GM12891 (cell line): ENCODE measurements around the gene LARP1B.

ENCODE experiments used
- DNase-seq: peaks from one replicate; pipeline ENCODE4 v3.0.0; 2011; ENCODE audit warnings: low spot score; ENCODE audit not compliant: insufficient read length
- FAIRE-seq: peaks from 2 replicates; lab custom pipeline; 2011; peaks lifted over from hg19 to GRCh38; lab: Jason Lieb, UNC
- PAX5 ChIP-seq: IDR thresholded peaks from 2 replicates; pipeline ENCODE4 v1.6.1; 2011; ENCODE audit warnings: low read length, moderate library complexity, mild to moderate bottlenecking; ENCODE audit not compliant: insufficient read depth, severe bottlenecking
- POLR2A ChIP-seq: IDR thresholded peaks from 2 replicates; pipeline ENCODE4 v1.6.1; 2011; ENCODE audit warnings: low read depth, low read length, control low read depth
- POLR2AphosphoS5 ChIP-seq: IDR thresholded peaks from 2 replicates; pipeline ENCODE4 v1.6.1; 2011; ENCODE audit warnings: low read depth, low read length, control low read depth
- POU2F2 ChIP-seq: IDR thresholded peaks from 2 replicates; pipeline ENCODE4 v1.6.1; 2011; ENCODE audit warnings: low read depth, mild to moderate bottlenecking, control low read depth, low read length, moderate library complexity
- SPI1 ChIP-seq: IDR thresholded peaks from 2 replicates; pipeline ENCODE4 v1.6.1; 2011; ENCODE audit warnings: low read depth, low read length, control low read depth
- TAF1 ChIP-seq: IDR thresholded peaks from 2 replicates; pipeline ENCODE4 v1.6.1; 2011; ENCODE audit warnings: low read depth, low read length, control low read depth

Gene LARP1B

DNA sequence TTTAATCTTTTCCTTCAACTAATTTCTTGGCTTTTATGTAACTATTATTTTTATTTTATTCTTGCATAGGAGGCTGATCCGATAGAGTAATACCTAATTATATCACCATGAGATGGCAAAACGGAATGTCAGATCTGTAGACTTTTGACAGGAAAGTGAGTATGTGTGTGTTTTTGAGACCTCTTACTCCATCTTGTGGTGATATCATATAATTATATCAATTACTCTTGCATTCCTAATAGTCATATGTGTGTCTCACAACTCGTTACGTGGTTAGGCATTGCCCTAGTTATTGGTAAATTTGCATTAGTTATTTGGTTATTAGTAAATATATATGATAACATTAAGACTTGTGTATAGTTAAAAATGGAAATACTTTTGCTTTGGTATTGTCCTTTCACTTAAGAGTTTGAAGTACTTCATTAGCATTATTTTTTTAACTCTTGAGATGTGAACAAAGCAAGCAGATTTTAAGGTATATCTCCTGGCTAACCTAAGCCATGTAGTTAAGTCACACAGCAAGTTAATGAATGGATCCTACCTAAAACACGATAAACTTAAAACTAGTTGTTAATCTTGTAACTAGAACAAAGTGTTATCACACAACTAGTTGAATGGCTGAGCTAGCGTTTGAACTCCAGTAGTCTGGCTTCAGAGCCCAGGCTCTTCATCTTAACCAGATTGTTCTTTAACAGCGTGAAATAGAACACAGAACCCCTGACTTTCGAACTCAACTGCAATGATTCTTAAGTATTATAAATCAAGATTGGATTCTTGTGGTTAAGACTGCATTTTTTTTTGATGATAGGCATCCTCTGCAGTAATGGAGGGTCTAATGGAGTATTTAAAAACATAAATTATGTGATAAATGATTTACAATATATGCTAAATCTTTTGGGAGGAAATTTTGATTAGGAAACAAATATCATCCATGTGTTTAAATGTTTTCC is 159.4 kb downstream of the LARP1B start:
- no peak for TF ChIP-seq TAF1
- no peak for TF ChIP-seq PAX5
- TF ChIP-seq SPI1: no peak
- TF ChIP-seq POLR2A: no peak
- TF ChIP-seq POLR2AphosphoS5: no peak
- no peak for TF ChIP-seq POU2F2
- FAIRE-seq (peak; percentile 72), DNase-seq (peak; percentile 5)

DNA sequence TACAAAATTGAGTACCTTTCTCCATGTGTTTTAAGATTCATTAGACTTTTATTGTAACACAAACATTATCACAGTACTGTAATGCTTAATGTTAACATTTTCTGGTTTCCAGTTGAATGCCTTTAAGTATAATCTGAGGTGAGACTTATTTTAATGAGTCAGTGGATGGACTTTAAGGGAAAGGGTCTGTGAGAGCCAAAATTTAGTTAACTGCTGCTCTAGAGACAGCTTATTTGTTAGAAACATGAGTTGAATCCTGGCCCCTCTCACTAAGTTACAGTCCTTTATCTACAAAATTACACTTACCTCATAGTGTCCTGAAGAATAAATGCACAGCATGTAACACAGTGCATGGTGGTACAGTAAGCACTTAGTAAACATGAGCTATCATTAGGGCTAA is 160.5 kb downstream of the LARP1B start:
- TF ChIP-seq PAX5 (no peak), TAF1 (no peak), POLR2A (no peak), POU2F2 (no peak), SPI1 (no peak), POLR2AphosphoS5 (no peak)
- no peak for DNase-seq
- no peak for FAIRE-seq

DNA sequence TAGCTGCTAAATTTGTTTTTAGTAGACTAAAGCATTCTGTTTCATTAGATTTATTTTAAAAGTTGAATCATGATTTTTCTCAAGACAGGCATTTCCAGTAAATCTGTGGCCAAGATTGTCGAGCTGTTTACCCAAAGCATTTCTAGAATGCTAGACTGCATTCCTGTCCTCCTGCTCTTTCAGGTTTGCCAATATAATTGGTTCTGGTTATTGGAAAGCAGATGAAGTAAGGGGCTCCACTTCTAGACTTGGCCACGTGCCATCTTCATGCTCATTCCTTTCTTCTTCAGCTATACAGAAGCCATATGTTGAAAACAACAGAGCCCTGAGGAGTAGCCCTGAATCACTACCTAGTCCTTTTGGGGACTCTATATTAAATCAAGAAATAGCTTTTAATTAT is 164.0 kb downstream of the LARP1B start:
- FAIRE-seq (no peak), DNase-seq (no peak)
- TF ChIP-seq PAX5 (no peak), POLR2AphosphoS5 (no peak)

DNA sequence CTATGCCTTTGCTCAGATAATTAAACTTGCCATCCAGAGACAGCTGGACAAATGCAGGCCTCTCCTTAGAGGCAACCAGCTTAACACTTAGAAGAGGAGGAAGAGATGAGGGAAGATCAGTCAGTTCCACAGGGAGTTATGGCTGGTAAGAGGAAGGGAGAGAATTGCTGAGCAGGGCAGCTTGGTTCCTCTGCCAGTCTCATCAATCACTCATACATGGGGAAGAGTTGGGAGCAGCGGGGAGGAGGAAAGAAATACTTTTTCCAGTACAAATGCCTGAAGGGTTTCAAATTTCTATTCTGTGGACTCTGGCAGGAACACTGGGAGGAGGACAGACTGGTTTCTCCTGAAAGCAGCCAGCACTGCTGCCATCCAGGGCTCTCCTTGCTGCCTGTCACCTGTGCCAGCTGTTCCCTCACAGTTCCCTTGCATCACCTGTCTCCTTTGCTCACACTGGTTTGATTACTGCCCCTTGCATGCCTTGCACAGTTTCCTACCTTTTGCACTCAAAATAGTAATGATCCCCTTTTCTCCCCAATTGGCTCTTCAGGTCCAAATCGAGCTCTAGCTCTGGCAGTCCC is 167.0 kb downstream of the LARP1B start:
- FAIRE-seq: no peak
- no peak for DNase-seq
- TF ChIP-seq POLR2AphosphoS5 (no peak), POLR2A (no peak), PAX5 (no peak), SPI1 (no peak), POU2F2 (no peak), TAF1 (no peak)

DNA sequence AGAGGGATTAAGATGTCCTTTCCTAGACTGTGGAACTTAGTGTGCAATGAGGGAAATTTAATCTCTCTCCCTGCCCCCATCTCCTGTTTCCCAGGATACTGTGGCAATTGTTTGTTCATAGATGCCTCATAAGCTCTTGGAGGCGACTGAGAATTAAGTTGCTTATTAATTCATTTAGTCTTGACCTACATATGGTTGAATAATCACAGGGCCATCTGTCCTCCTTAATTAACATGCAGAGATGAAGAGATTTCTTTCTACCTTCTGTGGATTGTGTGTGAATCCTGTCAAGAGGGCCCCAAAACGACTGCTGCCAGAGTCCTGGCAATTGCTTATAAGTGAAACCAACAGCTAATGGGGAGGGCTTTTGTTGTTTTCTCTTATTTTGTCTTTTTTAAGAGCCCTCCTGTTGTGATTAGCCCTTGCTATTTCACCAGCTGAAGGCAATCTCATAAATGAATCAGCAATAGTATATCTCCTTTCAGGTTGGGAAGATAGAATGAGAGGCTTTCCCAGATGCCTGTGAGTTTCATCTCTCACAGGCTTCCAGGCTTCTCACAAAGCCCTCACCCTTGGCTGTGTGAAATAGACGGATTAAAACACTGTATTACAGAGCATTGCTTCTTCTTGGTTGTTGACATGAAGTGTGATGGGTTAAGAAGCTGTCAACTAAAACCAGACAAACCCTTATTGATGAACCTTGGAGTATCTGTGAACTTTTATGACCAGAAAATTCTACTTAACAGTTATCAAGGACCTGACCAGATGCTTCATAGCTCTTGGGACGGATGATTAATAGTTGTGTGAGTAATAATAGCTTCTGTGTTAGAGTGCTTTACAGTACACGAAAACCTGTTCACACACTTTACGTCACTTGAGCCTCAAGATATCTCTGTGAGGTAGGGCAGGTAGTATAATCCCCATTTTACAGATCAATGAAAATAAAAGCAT is 168.0 kb downstream of the LARP1B start:
- DNase-seq (no peak), FAIRE-seq (no peak)
- TF ChIP-seq SPI1: no peak
- no peak for TF ChIP-seq TAF1

DNA sequence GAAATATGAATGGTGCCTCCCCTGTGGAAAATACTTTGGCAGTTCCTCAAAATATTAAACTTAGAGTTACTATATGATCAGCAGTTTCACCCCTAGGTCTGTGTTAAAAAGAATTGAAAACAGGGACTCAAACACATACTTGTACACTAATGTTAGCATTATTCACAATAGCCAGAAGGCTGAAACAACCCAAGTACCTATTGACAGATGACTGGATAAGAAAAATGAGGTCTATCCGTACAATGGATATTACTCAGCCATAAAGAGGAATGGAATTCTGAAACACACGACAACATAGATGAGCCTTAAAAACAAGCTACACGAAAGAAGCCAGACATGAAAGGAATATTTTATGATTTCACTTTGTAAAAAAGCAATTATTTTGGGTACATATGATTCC is 171.6 kb downstream of the LARP1B start:
- no peak for DNase-seq
- FAIRE-seq: no peak
- TF ChIP-seq POLR2AphosphoS5: no peak

DNA sequence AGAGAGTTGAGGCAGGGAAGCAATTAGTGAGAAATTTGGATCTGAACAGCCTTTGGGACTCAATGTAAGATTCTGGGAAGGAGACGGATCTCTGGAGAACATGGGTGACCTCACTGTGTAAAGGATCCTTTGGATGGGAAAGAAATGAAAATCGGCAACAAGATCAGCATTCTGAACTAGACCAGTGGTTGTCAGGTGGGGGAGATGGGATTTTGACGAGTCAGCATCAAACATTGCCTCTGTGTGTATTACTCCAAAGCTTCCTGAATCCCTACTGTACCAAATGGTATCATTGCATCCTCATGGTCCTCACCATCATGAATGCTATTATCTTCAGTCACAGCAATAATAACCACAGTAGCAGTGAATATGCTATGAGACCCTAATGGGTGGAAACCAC is 173.7 kb downstream of the LARP1B start:
- FAIRE-seq: no peak
- TF ChIP-seq POLR2A (no peak), POLR2AphosphoS5 (no peak)
- DNase-seq: no peak

DNA sequence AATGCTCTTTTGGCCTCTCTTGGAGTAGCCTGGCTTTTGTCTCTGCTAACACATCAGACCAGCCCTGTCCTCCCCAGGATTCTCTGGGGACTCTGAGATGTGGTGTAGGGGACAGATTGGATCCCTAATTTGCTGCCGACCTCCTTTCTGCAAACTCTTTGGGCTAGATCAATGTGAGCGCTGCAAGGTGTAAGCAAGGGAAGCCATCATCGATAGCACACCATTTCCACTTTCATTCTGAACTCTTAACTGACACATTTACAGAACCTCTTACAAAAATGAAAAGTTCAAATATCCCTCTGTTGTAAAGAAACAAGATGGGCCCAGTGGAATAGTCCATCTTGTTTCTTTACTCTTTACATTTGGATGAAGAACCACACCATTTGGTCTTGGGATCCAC is 179.9 kb downstream of the LARP1B start:
- no peak for TF ChIP-seq POLR2AphosphoS5
- TF ChIP-seq PAX5: no peak
- TF ChIP-seq SPI1: no peak
- TF ChIP-seq TAF1: no peak
- TF ChIP-seq POLR2A: no peak
- TF ChIP-seq POU2F2: no peak
- DNase-seq (no peak), FAIRE-seq (no peak)

DNA sequence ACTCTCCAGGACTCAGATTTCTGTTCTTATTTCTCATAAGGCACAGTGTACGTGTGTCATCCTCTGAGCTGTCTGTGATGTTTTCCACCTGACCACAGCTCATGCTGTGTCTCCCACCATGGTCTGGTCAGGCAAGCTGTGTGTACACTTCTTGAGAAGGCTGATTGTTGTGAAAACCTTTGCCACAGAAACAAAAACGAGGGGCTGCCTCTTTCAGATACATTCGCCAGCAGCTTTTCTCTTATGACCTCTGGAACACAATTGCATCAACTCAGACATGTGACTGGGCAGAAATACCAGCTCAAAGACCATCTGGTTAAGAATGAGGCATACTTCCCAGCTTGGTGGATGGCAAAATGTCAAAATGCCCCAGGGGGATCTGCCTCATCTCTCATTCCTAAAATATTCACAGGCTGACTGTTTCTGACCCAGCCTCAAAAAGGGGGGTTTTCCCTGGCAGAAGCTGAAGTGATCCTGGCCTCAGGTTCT is 180.4 kb downstream of the LARP1B start:
- DNase-seq (no peak), FAIRE-seq (no peak)
- TF ChIP-seq TAF1 (no peak), POLR2AphosphoS5 (no peak), SPI1 (no peak), POU2F2 (no peak), POLR2A (no peak), PAX5 (no peak)
